ENCODE data around the gene LTB4R2. TPM values are rescaled to one million over a fixed set of nuclear protein-coding genes. Genes with fewer than 3 reads are reported as not detected.

LTB4R2 gene
- total RNA-seq, 1 experiment from 2014 or later, result 12.9 TPM

DNA sequence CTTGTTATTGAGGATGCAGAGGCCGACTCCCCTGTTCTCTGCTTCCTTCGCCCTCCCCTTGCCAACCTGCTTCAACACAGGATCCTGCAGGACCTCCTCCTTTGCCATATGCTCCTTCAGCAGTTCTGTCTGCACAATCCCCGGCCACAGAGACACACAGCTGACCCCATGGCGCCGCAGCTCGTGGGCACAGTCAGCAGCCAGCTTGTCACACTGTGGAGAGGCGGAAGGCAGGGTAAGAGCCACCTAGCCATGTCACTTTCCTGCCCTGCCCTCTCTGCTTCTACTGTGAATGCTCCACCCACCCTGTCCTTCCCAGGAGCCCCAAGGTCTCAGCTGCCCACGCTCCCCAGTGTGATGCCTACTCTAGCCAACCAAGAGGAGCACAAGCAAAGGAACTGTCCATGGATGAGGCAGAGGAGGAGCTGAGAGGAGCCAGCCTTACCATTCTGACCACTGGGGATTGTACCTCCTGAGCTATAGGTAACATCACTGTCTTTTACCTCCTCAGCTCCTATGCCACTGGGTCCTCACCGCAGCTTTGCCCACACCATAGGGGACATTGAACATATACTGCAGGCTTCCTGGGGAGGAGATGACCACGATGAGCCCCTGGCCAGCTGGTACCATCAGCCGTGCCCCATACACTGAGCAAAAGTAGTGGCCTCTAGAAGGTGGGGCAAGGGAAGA is 17.7 kb upstream of the LTB4R2 start:
- no peak for TF ChIP-seq ZNF671 (CRISPR knock-in tag; IDR thresholded peaks at IDR 0.05)
- TF ChIP-seq NR2C2 (CRISPR knock-in tag; IDR thresholded peaks at IDR 0.05), result no peak
- no peak for TF ChIP-seq FOXJ3 (CRISPR knock-in tag; IDR thresholded peaks at IDR 0.05; ENCODE audit: borderline replicate concordance)
- TF ChIP-seq MYBL2 (CRISPR knock-in tag; IDR thresholded peaks at IDR 0.05), result no peak
- TF ChIP-seq, protein P1, sequence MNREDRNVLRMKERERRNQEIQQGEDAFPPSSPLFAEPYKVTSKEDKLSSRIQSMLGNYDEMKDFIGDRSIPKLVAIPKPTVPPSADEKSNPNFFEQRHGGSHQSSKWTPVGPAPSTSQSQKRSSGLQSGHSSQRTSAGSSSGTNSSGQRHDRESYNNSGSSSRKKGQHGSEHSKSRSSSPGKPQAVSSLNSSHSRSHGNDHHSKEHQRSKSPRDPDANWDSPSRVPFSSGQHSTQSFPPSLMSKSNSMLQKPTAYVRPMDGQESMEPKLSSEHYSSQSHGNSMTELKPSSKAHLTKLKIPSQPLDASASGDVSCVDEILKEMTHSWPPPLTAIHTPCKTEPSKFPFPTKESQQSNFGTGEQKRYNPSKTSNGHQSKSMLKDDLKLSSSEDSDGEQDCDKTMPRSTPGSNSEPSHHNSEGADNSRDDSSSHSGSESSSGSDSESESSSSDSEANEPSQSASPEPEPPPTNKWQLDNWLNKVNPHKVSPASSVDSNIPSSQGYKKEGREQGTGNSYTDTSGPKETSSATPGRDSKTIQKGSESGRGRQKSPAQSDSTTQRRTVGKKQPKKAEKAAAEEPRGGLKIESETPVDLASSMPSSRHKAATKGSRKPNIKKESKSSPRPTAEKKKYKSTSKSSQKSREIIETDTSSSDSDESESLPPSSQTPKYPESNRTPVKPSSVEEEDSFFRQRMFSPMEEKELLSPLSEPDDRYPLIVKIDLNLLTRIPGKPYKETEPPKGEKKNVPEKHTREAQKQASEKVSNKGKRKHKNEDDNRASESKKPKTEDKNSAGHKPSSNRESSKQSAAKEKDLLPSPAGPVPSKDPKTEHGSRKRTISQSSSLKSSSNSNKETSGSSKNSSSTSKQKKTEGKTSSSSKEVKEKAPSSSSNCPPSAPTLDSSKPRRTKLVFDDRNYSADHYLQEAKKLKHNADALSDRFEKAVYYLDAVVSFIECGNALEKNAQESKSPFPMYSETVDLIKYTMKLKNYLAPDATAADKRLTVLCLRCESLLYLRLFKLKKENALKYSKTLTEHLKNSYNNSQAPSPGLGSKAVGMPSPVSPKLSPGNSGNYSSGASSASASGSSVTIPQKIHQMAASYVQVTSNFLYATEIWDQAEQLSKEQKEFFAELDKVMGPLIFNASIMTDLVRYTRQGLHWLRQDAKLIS (CRISPR knock-in tag; IDR thresholded peaks at IDR 0.05; ENCODE audit: borderline replicate concordance), result no peak
- TF ChIP-seq SMAD4 (CRISPR knock-in tag; IDR thresholded peaks at IDR 0.05), result no peak
- Mint-ChIP-seq H3K4me1 (no peaks in the 10 kb centered on the region; the same call in 1 of the 2 replicates), H3K9me3 (no peaks in the 10 kb centered on the region), H3K27ac (no peak overlapping the region), H3K4me3 (no peak overlapping the region), H3K27me3 (ENCODE audit: low read depth) (no peaks in the 10 kb centered on the region), H3K36me3 (no peaks in the 10 kb centered on the region; the same call in none of the 2 replicates)
- ChIA-PET POLR2A (no interaction called here), CTCF (interaction anchor here (1.2 to 2.3 kb wide), 3 partner anchors 16 to 50 kb away, joined by 3 to 8 read pairs (median 3); partner anchors contain the start of genes CIDEB, RABGGTA and TINF2)
- DNase-seq (ENCODE audit: low spot score) (no peak), ATAC-seq (no peak)

DNA sequence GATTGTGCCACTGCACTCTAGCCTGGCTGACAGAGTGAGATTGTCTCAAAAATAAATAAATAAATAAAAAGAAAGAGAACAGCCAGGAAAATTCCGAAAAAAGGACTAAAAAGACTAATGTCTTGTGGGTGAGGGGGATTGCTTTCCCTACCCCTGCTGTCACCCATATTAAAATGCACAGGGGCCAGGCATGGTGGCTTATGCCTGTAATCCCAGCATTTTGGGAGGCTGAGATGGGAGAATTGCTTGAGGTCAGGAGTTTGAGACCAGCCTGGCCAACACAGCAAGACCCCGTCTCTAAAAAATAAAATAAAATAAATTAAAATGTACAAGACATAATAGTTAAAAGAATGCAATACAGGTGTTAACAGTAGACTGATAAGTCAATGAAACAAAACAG is 16.4 kb upstream of the LTB4R2 start:
- peaks cover 6% of the 10 kb centered on the region for H3K4me1 Mint-ChIP-seq
- ChIA-PET POLR2A (no interaction called here), CTCF (interaction anchor here (0.8 to 2.3 kb wide), 2 partner anchors 15 to 40 kb away, joined by 4 to 8 read pairs; partner anchors contain the start of gene CIDEB)
- no peak for TF ChIP-seq ZNF219 (CRISPR knock-in tag; IDR thresholded peaks at IDR 0.05; ENCODE audit: borderline replicate concordance)
- TF ChIP-seq ELF4 (CRISPR knock-in tag; IDR thresholded peaks at IDR 0.05; ENCODE audit: low read depth), result no peak
- TF ChIP-seq, protein P2, sequence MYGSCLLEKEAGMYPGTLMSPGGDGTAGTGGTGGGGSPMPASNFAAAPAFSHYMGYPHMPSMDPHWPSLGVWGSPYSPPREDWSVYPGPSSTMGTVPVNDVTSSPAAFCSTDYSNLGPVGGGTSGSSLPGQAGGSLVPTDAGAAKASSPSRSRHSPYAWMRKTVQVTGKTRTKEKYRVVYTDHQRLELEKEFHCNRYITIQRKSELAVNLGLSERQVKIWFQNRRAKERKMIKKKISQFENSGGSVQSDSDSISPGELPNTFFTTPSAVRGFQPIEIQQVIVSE (CRISPR knock-in tag; IDR thresholded peaks at IDR 0.05; ENCODE audit: borderline replicate concordance), result no peak
- no peak for TF ChIP-seq JUN (CRISPR knock-in tag; IDR thresholded peaks at IDR 0.05)
- TF ChIP-seq ZBTB21 (CRISPR knock-in tag; IDR thresholded peaks at IDR 0.05; ENCODE audit: borderline replicate concordance), result no peak
- TF ChIP-seq, protein P3, sequence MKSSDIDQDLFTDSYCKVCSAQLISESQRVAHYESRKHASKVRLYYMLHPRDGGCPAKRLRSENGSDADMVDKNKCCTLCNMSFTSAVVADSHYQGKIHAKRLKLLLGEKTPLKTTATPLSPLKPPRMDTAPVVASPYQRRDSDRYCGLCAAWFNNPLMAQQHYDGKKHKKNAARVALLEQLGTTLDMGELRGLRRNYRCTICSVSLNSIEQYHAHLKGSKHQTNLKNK (CRISPR knock-in tag; IDR thresholded peaks at IDR 0.05), result no peak
- no peak for TF ChIP-seq CBFB (CRISPR knock-in tag; IDR thresholded peaks at IDR 0.05; ENCODE audit: low read depth)
- TF ChIP-seq, protein P4, sequence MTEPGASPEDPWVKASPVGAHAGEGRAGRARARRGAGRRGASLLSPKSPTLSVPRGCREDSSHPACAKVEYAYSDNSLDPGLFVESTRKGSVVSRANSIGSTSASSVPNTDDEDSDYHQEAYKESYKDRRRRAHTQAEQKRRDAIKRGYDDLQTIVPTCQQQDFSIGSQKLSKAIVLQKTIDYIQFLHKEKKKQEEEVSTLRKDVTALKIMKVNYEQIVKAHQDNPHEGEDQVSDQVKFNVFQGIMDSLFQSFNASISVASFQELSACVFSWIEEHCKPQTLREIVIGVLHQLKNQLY (CRISPR knock-in tag; IDR thresholded peaks at IDR 0.05), result no peak
- TF ChIP-seq FOXP1 (CRISPR knock-in tag; IDR thresholded peaks at IDR 0.05; ENCODE audit: borderline replicate concordance), result no peak
- TF ChIP-seq IRF2 (CRISPR knock-in tag; IDR thresholded peaks at IDR 0.05; ENCODE audit: borderline replicate concordance, low read depth), result no peak
- TF ChIP-seq, protein P5, sequence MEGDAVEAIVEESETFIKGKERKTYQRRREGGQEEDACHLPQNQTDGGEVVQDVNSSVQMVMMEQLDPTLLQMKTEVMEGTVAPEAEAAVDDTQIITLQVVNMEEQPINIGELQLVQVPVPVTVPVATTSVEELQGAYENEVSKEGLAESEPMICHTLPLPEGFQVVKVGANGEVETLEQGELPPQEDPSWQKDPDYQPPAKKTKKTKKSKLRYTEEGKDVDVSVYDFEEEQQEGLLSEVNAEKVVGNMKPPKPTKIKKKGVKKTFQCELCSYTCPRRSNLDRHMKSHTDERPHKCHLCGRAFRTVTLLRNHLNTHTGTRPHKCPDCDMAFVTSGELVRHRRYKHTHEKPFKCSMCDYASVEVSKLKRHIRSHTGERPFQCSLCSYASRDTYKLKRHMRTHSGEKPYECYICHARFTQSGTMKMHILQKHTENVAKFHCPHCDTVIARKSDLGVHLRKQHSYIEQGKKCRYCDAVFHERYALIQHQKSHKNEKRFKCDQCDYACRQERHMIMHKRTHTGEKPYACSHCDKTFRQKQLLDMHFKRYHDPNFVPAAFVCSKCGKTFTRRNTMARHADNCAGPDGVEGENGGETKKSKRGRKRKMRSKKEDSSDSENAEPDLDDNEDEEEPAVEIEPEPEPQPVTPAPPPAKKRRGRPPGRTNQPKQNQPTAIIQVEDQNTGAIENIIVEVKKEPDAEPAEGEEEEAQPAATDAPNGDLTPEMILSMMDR (IDR thresholded peaks at IDR 0.05), result no peak
- no peak for TF ChIP-seq ZNF423 (CRISPR knock-in tag; IDR thresholded peaks at IDR 0.05)
- TF ChIP-seq PRRX2 (CRISPR knock-in tag; IDR thresholded peaks at IDR 0.05), result no peak
- H3K9me3 Mint-ChIP-seq, result no peaks in the 10 kb centered on the region
- DNase-seq (ENCODE audit: low spot score), result no peak
- H3K36me3 Mint-ChIP-seq, result no peaks in the 10 kb centered on the region; the same call in none of the 2 replicates
- no peak overlapping the region for H3K27ac Mint-ChIP-seq
- no peak overlapping the region for H3K4me3 Mint-ChIP-seq
- no peaks in the 10 kb centered on the region for H3K27me3 Mint-ChIP-seq (ENCODE audit: low read depth)
- ATAC-seq, result no peak

Measured in WTC11 (cell line).